Suppressor macrophage (primary cell): Measurements from ENCODE around the gene PCSK1.

Experiments used
- DNase-seq, 4 experiments: peaks; one replicate each; pipeline ENCODE4 v3.0.0-alpha.2; 2020 to 2022
- total RNA-seq, 17 experiments: gene quantifications; one replicate each; lab custom pipeline; 2026; ENCODE audit warnings: mixed read lengths in 6 of 17, inconsistent platforms in 3 of 17; lab: John Stamatoyannopoulos, UW

The PCSK1 gene
- 0 to 4.1 (median 0.35) reads per million in 17 experiments for total RNA-seq

- DNase-seq = no peak
Measured at GRCh38 chr5:96433066-96433447, at the start of gene PCSK1. TSS of gene PCSK1 (minus strand) at chr5:96433248. CDS start at chr5:96433042, 206 bp downstream.

- no peak for DNase-seq
Measured at GRCh38 chr5:96481867-96482266, 48.8 kb upstream of the PCSK1 start.

GRCh38 chr5:96481009-96481786 is 48.1 kb upstream of the PCSK1 start:
- no peak for DNase-seq

GRCh38 chr5:96478983-96479382 is 45.9 kb upstream of the PCSK1 start:
- DNase-seq = no peak

- no peak for DNase-seq
Measured at GRCh38 chr5:96476654-96477053, 43.6 kb upstream of the PCSK1 start.

GRCh38 chr5:96474073-96474472 is 41.0 kb upstream of the PCSK1 start:
- no peak for DNase-seq

GRCh38 chr5:96473155-96473554 is 40.1 kb upstream of the PCSK1 start:
- peak in 2 of 4 experiments; percentile 2 for DNase-seq

- no peak for DNase-seq
Measured at GRCh38 chr5:96470785-96471184, 37.7 kb upstream of the PCSK1 start.

GRCh38 chr5:96468956-96469355 is 35.9 kb upstream of the PCSK1 start:
- DNase-seq = no peak

- DNase-seq = no peak
Measured at GRCh38 chr5:96463091-96463490, 30.0 kb upstream of the PCSK1 start.

GRCh38 chr5:96459313-96460121 is 26.5 kb upstream of the PCSK1 start:
- no peak for DNase-seq

GRCh38 chr5:96458176-96458575 is 25.1 kb upstream of the PCSK1 start:
- no peak for DNase-seq

- no peak for DNase-seq
Measured at GRCh38 chr5:96455789-96456188, 22.7 kb upstream of the PCSK1 start.

- no peak for DNase-seq
Measured at GRCh38 chr5:96453394-96453793, 20.3 kb upstream of the PCSK1 start.

GRCh38 chr5:96447949-96448348 is 14.9 kb upstream of the PCSK1 start:
- no peak for DNase-seq

- DNase-seq = no peak
Measured at GRCh38 chr5:96440185-96440538, 7.1 kb upstream of the PCSK1 start.

GRCh38 chr5:96439477-96440184 is 6.6 kb upstream of the PCSK1 start:
- DNase-seq = peak in 3 of 4 experiments; percentile 5 to 42 (median 17)

- DNase-seq = peak; percentile 42 to 69 (median 56)
Measured at GRCh38 chr5:96434201-96434645, 1.2 kb upstream of the PCSK1 start.

GRCh38 chr5:96432216-96433065 is 607 bp downstream of the PCSK1 start:
- no peak for DNase-seq

- peak in 3 of 4 experiments; percentile 13 to 28 (median 24) for DNase-seq
Measured at GRCh38 chr5:96431376-96432187, 1.5 kb downstream of the PCSK1 start.

GRCh38 chr5:96427824-96428223 is 5.2 kb downstream of the PCSK1 start:
- peak in 2 of 4 experiments; percentile 6 to 19 for DNase-seq
